Measurements from ENCODE around the gene IFIT2.

DNA sequence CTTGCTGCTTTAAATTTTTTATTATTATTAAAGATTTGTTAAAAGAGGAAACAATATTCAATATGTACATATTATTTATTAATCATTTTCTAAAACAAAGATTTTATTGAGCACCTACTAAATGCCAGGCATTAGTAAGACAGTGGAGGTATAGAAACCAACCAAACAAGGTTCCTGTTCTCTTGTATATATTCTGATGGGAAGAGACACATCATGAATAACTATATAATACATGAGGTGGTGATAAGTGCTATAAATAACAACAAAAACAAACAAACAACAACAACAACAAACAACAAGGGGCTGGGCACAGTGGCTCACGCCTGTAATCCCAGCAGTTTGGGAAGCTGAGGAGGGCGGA is 49.6 kb upstream of the IFIT2 start:
- TF ChIP-seq EZH2 (IDR thresholded peaks at IDR 0.05; ENCODE audit: borderline replicate concordance), result no peak
- TF ChIP-seq, protein P1, sequence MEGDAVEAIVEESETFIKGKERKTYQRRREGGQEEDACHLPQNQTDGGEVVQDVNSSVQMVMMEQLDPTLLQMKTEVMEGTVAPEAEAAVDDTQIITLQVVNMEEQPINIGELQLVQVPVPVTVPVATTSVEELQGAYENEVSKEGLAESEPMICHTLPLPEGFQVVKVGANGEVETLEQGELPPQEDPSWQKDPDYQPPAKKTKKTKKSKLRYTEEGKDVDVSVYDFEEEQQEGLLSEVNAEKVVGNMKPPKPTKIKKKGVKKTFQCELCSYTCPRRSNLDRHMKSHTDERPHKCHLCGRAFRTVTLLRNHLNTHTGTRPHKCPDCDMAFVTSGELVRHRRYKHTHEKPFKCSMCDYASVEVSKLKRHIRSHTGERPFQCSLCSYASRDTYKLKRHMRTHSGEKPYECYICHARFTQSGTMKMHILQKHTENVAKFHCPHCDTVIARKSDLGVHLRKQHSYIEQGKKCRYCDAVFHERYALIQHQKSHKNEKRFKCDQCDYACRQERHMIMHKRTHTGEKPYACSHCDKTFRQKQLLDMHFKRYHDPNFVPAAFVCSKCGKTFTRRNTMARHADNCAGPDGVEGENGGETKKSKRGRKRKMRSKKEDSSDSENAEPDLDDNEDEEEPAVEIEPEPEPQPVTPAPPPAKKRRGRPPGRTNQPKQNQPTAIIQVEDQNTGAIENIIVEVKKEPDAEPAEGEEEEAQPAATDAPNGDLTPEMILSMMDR (IDR thresholded peaks at IDR 0.05; ENCODE audit: poor library complexity), result no peak
- TF ChIP-seq EZH2phosphoT487 (IDR thresholded peaks at IDR 0.05; ENCODE audit: low read depth, severe bottlenecking, unreplicated experiment), result no peak
